ENCODE measurements around the gene PTPN11.
"Not testable (repeated sequence)": the region's sequence is repeated elsewhere in the genome, so short reads cannot be mapped to it uniquely, and the experiment has no call there.

GRCh38 chr12:112519841-112520340 is 101.1 kb downstream of the PTPN11 start:
- not testable (repeated sequence) for TF ChIP-seq POLR2A, CTCF (IDR thresholded peaks at IDR 0.05)

Measured in stomach (tissue), 4 donors.